ENCODE results near the gene RABL2B. TPM values are rescaled to one million over a fixed set of nuclear protein-coding genes. Genes with fewer than 3 reads are reported as not detected.
"Not testable (repeated sequence)": the region's sequence is repeated elsewhere in the genome, so short reads cannot be mapped to it uniquely, and the experiment has no call there.

Gene RABL2B
- total RNA-seq, 1 donor from 2014 or later, result 6.7 TPM

DNA sequence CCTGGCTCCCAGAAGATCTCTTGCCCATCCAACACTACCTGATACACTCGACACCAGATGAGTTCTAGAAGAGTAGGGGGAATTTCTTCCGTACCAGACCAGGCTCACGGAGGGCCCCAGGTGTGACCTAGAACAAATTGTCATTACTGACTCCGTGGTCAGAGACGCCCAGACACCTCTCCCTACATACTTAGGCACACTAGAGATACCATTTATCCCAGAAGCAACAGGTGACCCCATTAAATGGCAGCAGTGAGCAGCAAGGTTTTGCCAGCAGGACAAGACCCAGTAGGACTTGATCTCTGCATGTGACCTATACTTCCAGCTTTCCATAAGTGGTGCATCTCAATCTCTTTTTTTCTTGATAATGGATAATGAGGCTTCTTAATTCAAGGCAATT is 42.7 kb downstream of the RABL2B start:
- intact Hi-C loops (cut with micrococcal nuclease); DNase-seq; ATAC-seq: not testable (repeated sequence)

DNA sequence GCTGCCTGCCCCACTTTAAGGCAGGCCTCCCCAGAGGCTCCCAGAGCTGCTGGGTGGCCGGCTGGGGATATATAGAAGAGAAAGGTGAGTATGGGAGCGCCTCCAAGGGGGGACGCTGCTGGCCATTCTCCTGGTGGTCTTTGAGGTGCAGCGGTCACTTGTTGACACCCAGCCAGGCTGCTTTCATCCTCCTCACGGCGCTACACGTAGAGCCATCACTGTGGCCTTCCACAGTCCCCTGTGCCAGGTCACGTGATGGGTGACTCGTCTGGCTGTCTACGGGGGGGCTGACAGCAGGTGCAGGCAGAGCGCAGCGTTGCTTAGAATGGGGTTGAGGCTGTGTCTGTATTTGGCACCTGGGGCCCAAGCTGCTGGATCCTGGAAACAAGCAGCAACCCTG is 43.5 kb downstream of the RABL2B start:
- intact Hi-C loops (cut with micrococcal nuclease), result no loop called here
- ATAC-seq (no peak), DNase-seq (no peak)

DNA sequence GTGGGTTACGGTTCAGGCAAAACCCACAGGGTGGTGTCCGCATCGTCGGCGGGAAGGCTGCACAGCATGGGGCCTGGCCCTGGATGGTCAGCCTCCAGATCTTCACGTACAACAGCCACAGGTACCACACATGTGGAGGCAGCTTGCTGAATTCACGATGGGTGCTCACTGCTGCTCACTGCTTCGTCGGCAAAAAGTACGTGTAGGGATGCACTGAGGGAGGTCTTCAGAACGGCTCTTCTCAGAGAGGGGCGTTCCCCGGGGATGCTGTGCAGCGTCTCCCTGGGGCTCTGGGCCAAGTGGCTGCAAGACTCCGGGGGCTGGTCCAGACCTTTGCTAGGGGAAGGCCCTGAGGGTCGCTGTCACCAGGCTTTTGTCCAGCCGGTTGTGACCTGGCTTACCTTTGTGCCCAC is 44.2 kb downstream of the RABL2B start:
- DNase-seq (no peak), ATAC-seq (no peak)
- intact Hi-C loops (cut with micrococcal nuclease), result no loop called here

GRCh38 chr22:50738649-50739227 is 44.7 kb downstream of the RABL2B start:
- DNase-seq (no peak), ATAC-seq (no peak)
- intact Hi-C loops (cut with micrococcal nuclease), result no loop called here

- DNase-seq (no peak), ATAC-seq (no peak)
- intact Hi-C loops (cut with micrococcal nuclease), result no loop called here
Observed at GRCh38 chr22:50737728-50738648, 45.4 kb downstream of the RABL2B start, which contains the start of gene ACR. Gene ACR, plus strand, starts transcription at chr22:50738204. Its CDS starts 32 bp downstream, at chr22:50738236.

DNA sequence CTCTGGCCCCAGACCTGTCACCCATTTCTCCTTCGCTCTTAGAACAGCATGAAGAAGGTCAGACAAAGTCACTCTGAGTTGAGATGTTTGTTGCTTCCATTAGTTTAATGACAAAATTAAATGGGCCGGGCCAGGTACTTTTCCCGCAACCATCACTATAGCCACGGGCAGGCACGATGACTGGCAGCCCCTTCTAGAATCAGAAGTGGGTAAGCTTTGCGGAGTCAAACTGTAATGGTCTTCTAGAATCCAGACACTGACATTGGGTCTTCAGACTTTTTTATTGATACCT is 47.8 kb downstream of the RABL2B start:
- intact Hi-C loops (cut with micrococcal nuclease), result no loop called here
- ATAC-seq, result no peak
- DNase-seq, result no peak

- ATAC-seq (no peak), DNase-seq (no peak)
- intact Hi-C loops (cut with micrococcal nuclease), result no loop called here
Observed at GRCh38 chr22:50734986-50735738, 48.3 kb downstream of the RABL2B start.

GRCh38 chr22:50734343-50734771 is 49.1 kb downstream of the RABL2B start:
- intact Hi-C loops (cut with micrococcal nuclease), result no loop called here
- ATAC-seq (no peak), DNase-seq (no peak)

DNA sequence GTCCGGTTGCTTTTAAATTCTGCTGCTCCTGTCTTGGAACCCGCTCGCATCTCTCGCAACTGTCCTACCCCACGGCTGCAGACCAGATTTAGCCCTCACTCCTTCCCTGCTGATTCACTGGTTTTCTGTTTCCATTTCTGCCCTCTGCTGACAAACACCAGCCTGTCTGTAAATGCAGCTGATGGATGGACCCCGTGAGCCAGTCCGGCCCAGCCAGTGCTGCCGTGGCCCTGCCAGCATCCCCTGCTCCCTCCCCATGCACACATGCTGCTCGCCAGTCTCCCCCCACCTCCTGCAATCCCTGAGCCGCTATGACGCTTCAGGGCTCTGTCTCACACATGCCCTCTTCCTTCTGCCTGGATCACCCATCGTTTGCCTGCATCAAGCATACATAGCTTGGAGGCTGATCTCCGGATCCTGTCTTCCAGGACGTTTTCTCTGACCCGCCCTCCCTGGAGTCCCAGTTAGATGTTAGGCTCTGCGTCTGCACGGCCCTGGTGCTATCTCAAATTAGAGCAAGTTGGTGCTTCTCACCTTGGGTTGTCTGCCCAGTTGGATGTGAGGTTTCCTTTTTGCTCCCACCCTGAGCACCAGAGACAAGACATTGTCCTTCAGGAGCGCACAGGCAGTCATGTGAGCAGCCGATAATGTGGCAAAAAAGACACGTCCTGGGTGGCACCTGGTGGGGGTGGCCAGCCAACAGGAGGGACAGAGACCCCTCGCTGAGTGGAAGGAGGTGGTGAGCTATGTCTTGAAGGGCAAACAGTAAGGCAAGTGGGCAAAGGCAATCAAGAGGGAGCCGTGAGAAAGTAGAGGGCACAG is 49.7 kb downstream of the RABL2B start:
- intact Hi-C loops (cut with micrococcal nuclease), result no loop called here
- DNase-seq (peak; percentile 21), ATAC-seq (no peak)

- ATAC-seq (no peak), DNase-seq (peak; percentile 0)
- intact Hi-C loops (cut with micrococcal nuclease), result no loop called here
Observed at GRCh38 chr22:50732681-50733080, 50.8 kb downstream of the RABL2B start.

GRCh38 chr22:50731811-50732624 is 51.4 kb downstream of the RABL2B start:
- DNase-seq, result peak; percentile 65
- peak; percentile 76 for ATAC-seq
- intact Hi-C loops (cut with micrococcal nuclease), result no loop called here

DNA sequence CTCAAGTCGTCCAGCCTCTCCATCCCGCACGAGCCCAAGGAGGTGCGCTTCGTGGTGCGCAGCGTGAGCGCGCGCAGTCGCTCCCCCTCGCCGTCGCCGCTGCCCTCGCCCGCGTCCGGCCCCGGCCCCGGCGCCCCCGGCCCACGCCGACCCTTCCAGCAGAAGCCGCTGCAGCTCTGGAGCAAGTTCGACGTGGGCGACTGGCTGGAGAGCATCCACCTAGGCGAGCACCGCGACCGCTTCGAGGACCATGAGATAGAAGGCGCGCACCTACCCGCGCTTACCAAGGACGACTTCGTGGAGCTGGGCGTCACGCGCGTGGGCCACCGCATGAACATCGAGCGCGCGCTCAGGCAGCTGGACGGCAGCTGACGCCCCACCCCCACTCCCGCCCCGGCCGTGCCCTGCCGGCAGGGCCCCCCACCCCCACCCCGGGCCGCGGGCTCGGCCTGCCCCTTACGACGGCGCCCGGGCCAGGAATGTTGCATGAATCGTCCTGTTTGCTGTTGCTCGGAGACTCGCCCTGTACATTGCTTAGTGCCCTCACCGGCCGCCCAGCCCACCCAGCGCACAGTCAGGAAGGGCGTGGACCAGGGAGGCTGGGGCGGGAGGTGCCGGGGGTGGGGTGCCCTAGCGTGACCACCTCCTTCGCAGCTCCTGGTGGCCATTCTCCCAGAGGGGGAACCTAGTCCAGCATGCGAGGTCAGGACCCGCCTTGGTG is 52.3 kb downstream of the RABL2B start:
- peak; percentile 44 for ATAC-seq
- intact Hi-C loops (cut with micrococcal nuclease), result no loop called here
- peak; percentile 39 for DNase-seq

- peak; percentile 34 for DNase-seq
- no peak for ATAC-seq
- intact Hi-C loops (cut with micrococcal nuclease), result no loop called here
Observed at GRCh38 chr22:50730013-50730891, 53.2 kb downstream of the RABL2B start.

GRCh38 chr22:50729391-50730012 is 53.9 kb downstream of the RABL2B start:
- peak; percentile 26 for DNase-seq
- intact Hi-C loops (cut with micrococcal nuclease), result no loop called here
- no peak for ATAC-seq

- intact Hi-C loops (cut with micrococcal nuclease), result no loop called here
- DNase-seq, result peak; percentile 15
- ATAC-seq, result no peak
Observed at GRCh38 chr22:50728523-50728931, 54.9 kb downstream of the RABL2B start.

Data from left ventricle myocardium superior (tissue), 1 donor.